Aorta (tissue), 5 donors: Measurements from ENCODE around the gene GTPBP3. TPM values are rescaled to one million over a fixed set of nuclear protein-coding genes. Genes with fewer than 3 reads are reported as not detected.

Experiments used
- ATAC-seq: fragments of 200-7000 bp; cut with Tn5 transposase; one replicate; pipeline ENCODE4 v1.9.1; 2022; ENCODE audit warnings: moderate library complexity; ENCODE audit not compliant: low FRiP score
- DNase-seq, 2 donors: peaks; one replicate each; pipeline ENCODE4 v3.0.0-alpha.2; 2020
- H3K27ac ChIP-seq, 2 donors: one replicate each; pipeline ENCODE4 v1.5.1; 2013; ENCODE audit warnings: low read length in 2 of 2, mild to moderate bottlenecking in 2 of 2, moderate library complexity in 2 of 2, control low read depth in 1 of 2, inconsistent platforms in 1 of 2, low read depth in 1 of 2
- H3K27me3 ChIP-seq, 2 donors: one replicate each; pipeline ENCODE4 v1.6.1; 2013; ENCODE audit warnings: control low read depth in 1 of 2, low read length in 1 of 2, mild to moderate bottlenecking in 1 of 2, moderate library complexity in 1 of 2; ENCODE audit not compliant: insufficient read depth in 2 of 2, control insufficient read depth in 1 of 2
- H3K36me3 ChIP-seq, 2 donors: one replicate each; pipeline ENCODE4 v1.6.1; 2013; ENCODE audit warnings: control low read depth in 1 of 2, low read length in 1 of 2, mild to moderate bottlenecking in 1 of 2; ENCODE audit not compliant: insufficient read depth in 2 of 2, control insufficient read depth in 1 of 2
- H3K4me1 ChIP-seq, 2 donors: one replicate each; pipeline ENCODE4 v1.6.1; 2013; ENCODE audit warnings: low read length in 2 of 2, control low read depth in 1 of 2, mild to moderate bottlenecking in 1 of 2, moderate library complexity in 1 of 2; ENCODE audit not compliant: insufficient read depth in 2 of 2, control insufficient read depth in 1 of 2
- H3K4me3 ChIP-seq, 2 donors: one replicate each; pipeline ENCODE4 v1.5.1; 2013; ENCODE audit warnings: low read length in 2 of 2, control low read depth in 1 of 2, mild to moderate bottlenecking in 1 of 2
- H3K9me3 ChIP-seq: one replicate; pipeline ENCODE4 v1.6.1; 2013; ENCODE audit warnings: mild to moderate bottlenecking, low read length; ENCODE audit not compliant: control insufficient read depth
- WGBS, 2 donors: extraction: QIAGEN DNeasy Blood & Tissue Kit; methylation state at CpG; one replicate each; pipeline ENCODE4 v1.1.7; 2013; 5-methylcytosine and 5-hydroxymethylcytosine counted together
- intact Hi-C, 2 donors: fragments of 100-400 bp; cut with DNase I; formaldehyde crosslinking; loops; one replicate each; pipeline versions ENCODE4 v1.14.2 to v1.15.0; 2022
- polyA plus RNA-seq, 2 donors: library from polyadenylated mRNA; stranded (reverse); fragments of 200-250 nt; gene quantifications; one replicate each; pipeline ENCODE4 v1.2.3, GENCODE V29; 2013
- total RNA-seq, 2 donors: library from RNA; stranded (reverse); fragmentation: NEBNext Ultra II Directional; extraction: Animal tissue kit (Norgen Biotek cat#: 25700); gene quantifications; one replicate each; pipeline ENCODE4 v1.2.1, GENCODE V29; 2021
- donor health status: healthy with polysubstance abuse.
- donor health status: Bipolar disorder and iron deficiency.
- donor health status: DM: no; HTN: no; CAD: no.
- donor health status: DM: no; HTN: no; CAD: no.
- donor health status: DM: yes; HTN: yes; CAD: no.

The GTPBP3 gene
- total and polyA plus RNA-seq, 4 donors, result 3.4 to 32.2 (median 22.2) TPM

- WGBS, 2 donors, result 94% methylated on average over 24 of the region's 24 CpGs
- Histone ChIP-seq H3K4me3 (no peak overlapping the region), H3K27me3 (no peaks in the 10 kb centered on the region), H3K4me1 (no peaks in the 10 kb centered on the region), H3K27ac (no peak overlapping the region), H3K36me3 (no peaks in the 10 kb centered on the region), H3K9me3 (no peaks in the 10 kb centered on the region)
- intact Hi-C loops, result no loop called here
- ATAC-seq, result no peak
- DNase-seq, result no peak
Observed at GRCh38 chr19:17330262-17331044, 6.9 kb upstream of the GTPBP3 start.

- no peaks in the 10 kb centered on the region for H3K27me3 ChIP-seq
- no peak for DNase-seq
- no peak overlapping the region for H3K4me3 ChIP-seq
- H3K4me1 ChIP-seq, result no peaks in the 10 kb centered on the region
- ATAC-seq, result no peak
- H3K27ac ChIP-seq, result no peak overlapping the region
- intact Hi-C loops, result no loop called here
- WGBS, 2 donors, result 90 to 94% methylated on average over 13 of the region's 13 CpGs
- no peaks in the 10 kb centered on the region for H3K9me3 ChIP-seq
- H3K36me3 ChIP-seq, result no peaks in the 10 kb centered on the region
Observed at GRCh38 chr19:17331045-17331558, 6.3 kb upstream of the GTPBP3 start.

- Histone ChIP-seq H3K36me3 (no peaks in the 10 kb centered on the region), H3K4me1 (no peaks in the 10 kb centered on the region), H3K4me3 (no peak overlapping the region), H3K9me3 (no peaks in the 10 kb centered on the region), H3K27ac (no peak overlapping the region), H3K27me3 (no peaks in the 10 kb centered on the region)
- intact Hi-C loops, result no loop called here
- 88 to 91% methylated on average over 8 of the region's 8 CpGs for WGBS, 2 donors
- DNase-seq (no peak), ATAC-seq (no peak)
Observed at GRCh38 chr19:17332360-17332676, 5.0 kb upstream of the GTPBP3 start.

GRCh38 chr19:17332677-17333581 is 4.4 kb upstream of the GTPBP3 start:
- Histone ChIP-seq H3K27ac (no peak overlapping the region), H3K36me3 (no peaks in the 10 kb centered on the region), H3K4me1 (no peaks in the 10 kb centered on the region), H3K27me3 (no peaks in the 10 kb centered on the region), H3K9me3 (no peaks in the 10 kb centered on the region), H3K4me3 (no peak overlapping the region)
- intact Hi-C loops, result no loop called here
- no peak for ATAC-seq
- peak; percentile 52 to 77 for DNase-seq
- WGBS, 2 donors, result 96 to 97% methylated on average over 41 to 45 of the region's 45 CpGs

GRCh38 chr19:17333611-17334413 is 3.5 kb upstream of the GTPBP3 start:
- peak; percentile 74 to 80 for DNase-seq
- ATAC-seq, result no peak
- WGBS, 2 donors, result 41 to 42% methylated on average over 52 of the region's 52 CpGs
- Histone ChIP-seq H3K4me3 (peak overlapping the region in 1 of 2 donors; percentile 53), H3K27ac (no peak overlapping the region), H3K27me3 (no peaks in the 10 kb centered on the region), H3K9me3 (no peaks in the 10 kb centered on the region), H3K36me3 (no peaks in the 10 kb centered on the region), H3K4me1 (no peaks in the 10 kb centered on the region)
- intact Hi-C loops, result no loop called here

GRCh38 chr19:17334414-17335409 is 2.6 kb upstream of the GTPBP3 start, which contains the start of gene ANO8:
Gene ANO8, minus strand, starts transcription at chr19:17334855. Its CDS starts 185 bp downstream, at chr19:17334670.
- DNase-seq (peak; percentile 99 to 100), ATAC-seq (peak; percentile 87)
- Histone ChIP-seq H3K4me1 (no peaks in the 10 kb centered on the region), H3K9me3 (no peaks in the 10 kb centered on the region), H3K36me3 (no peaks in the 10 kb centered on the region), H3K4me3 (peak within 1 kb of the TSS; percentile 46 to 53), H3K27me3 (no peaks in the 10 kb centered on the region), H3K27ac (no peak within 1 kb of the TSS)
- 1 to 2% methylated on average over 61 to 86 of the region's 86 CpGs for WGBS, 2 donors
- intact Hi-C loops, result loop anchor here in 1 of 2 donors (5.0 kb wide), 1 partner anchor 133 kb away; no protein-coding TSS in a partner anchor

- Histone ChIP-seq H3K27me3 (no peaks in the 10 kb centered on the region), H3K9me3 (no peaks in the 10 kb centered on the region), H3K27ac (no peak overlapping the region), H3K4me3 (no peak overlapping the region), H3K4me1 (no peaks in the 10 kb centered on the region), H3K36me3 (no peaks in the 10 kb centered on the region)
- 62 to 67% methylated on average over 10 of the region's 10 CpGs for WGBS, 2 donors
- DNase-seq (no peak), ATAC-seq (no peak)
- intact Hi-C loops, result loop anchor here in 1 of 2 donors (5.0 kb wide), 1 partner anchor 132 kb away; no protein-coding TSS in a partner anchor
Observed at GRCh38 chr19:17335575-17335974, 1.8 kb upstream of the GTPBP3 start.
